Keratinocyte (primary cell): ENCODE results near the gene CEP170B.

ENCODE experiments used
- CTCF ChIP-seq, 3 experiments: IDR thresholded peaks in 1 of 3; conservative IDR thresholded peaks in 1 of 3; optimal IDR thresholded peaks in 1 of 3; 2 replicates in 2 of 3; 3 replicates in 1 of 3; pipeline versions ENCODE3 to v1.5.1; 2011; ENCODE audit warnings: low read length in 3 of 3, mild to moderate bottlenecking in 3 of 3, moderate library complexity in 2 of 3, control low read depth in 1 of 3, inconsistent platforms in 1 of 3; ENCODE audit not compliant: insufficient read depth in 2 of 3; ENCODE audit errors: extremely low read depth in 1 of 3
- EZH2 ChIP-seq: IDR thresholded peaks from one replicate; pipeline ENCODE4 v1.6.1; 2012; ENCODE audit warnings: inconsistent platforms, mild to moderate bottlenecking, low read length, moderate library complexity

GRCh38 chr14:104897330-104898194 lies 32.5 kb downstream of the CEP170B start:
- no peak for TF ChIP-seq CTCF (optimal IDR thresholded peaks at IDR 0.05 in 1 of 3, IDR thresholded peaks at IDR 0.05 in 1 of 3, conservative IDR thresholded peaks at IDR 0.05 in 1 of 3; ENCODE audit: extremely low read depth in 1 of 3, insufficient read depth in 2 of 3, low read length in 3 of 3)
- TF ChIP-seq EZH2: no peak
